ENCODE measurements around the gene AASS.
"Not testable (repeated sequence)": the region's sequence is repeated elsewhere in the genome, so short reads cannot be mapped to it uniquely, and the experiment has no call there.

Gene AASS

GRCh38 chr7:122143376-122143750 is 686 bp downstream of the AASS start:
- TF ChIP-seq CTCF (IDR thresholded peaks at IDR 0.05; ENCODE audit: borderline replicate concordance, control extremely low read depth, extremely low read depth, insufficient read depth, missing control alignments), result no peak
- in situ Hi-C loops (cut with MboI; ENCODE audit: low sequenced_read_pairs, unreplicated experiment), result no loop called here
- peak; percentile 20 for DNase-seq (ENCODE audit: low spot score)

GRCh38 chr7:122140918-122141317 is 3.1 kb downstream of the AASS start:
- no peak for DNase-seq (ENCODE audit: low spot score)
- in situ Hi-C loops (cut with MboI; ENCODE audit: low sequenced_read_pairs, unreplicated experiment), result no loop called here
- TF ChIP-seq CTCF (IDR thresholded peaks at IDR 0.05; ENCODE audit: borderline replicate concordance, control extremely low read depth, extremely low read depth, insufficient read depth, missing control alignments), result no peak

GRCh38 chr7:122137251-122138077 is 6.6 kb downstream of the AASS start:
- DNase-seq (ENCODE audit: low spot score), result no peak
- in situ Hi-C loops (cut with MboI; ENCODE audit: low sequenced_read_pairs, unreplicated experiment), result no loop called here
- no peak for TF ChIP-seq CTCF (IDR thresholded peaks at IDR 0.05; ENCODE audit: borderline replicate concordance, control extremely low read depth, extremely low read depth, insufficient read depth, missing control alignments)

GRCh38 chr7:122136639-122137245 is 7.3 kb downstream of the AASS start:
- no peak for TF ChIP-seq CTCF (IDR thresholded peaks at IDR 0.05; ENCODE audit: borderline replicate concordance, control extremely low read depth, extremely low read depth, insufficient read depth, missing control alignments)
- no peak for DNase-seq (ENCODE audit: low spot score)
- in situ Hi-C loops (cut with MboI; ENCODE audit: low sequenced_read_pairs, unreplicated experiment), result no loop called here

- in situ Hi-C loops (cut with MboI; ENCODE audit: low sequenced_read_pairs, unreplicated experiment), result no loop called here
- no peak for TF ChIP-seq CTCF (IDR thresholded peaks at IDR 0.05; ENCODE audit: borderline replicate concordance, control extremely low read depth, extremely low read depth, insufficient read depth, missing control alignments)
- no peak for DNase-seq (ENCODE audit: low spot score)
Measured at GRCh38 chr7:122136078-122136477, 8.0 kb downstream of the AASS start.

GRCh38 chr7:122135275-122135674 is 8.8 kb downstream of the AASS start:
- in situ Hi-C loops (cut with MboI; ENCODE audit: low sequenced_read_pairs, unreplicated experiment), result no loop called here
- TF ChIP-seq CTCF (IDR thresholded peaks at IDR 0.05; ENCODE audit: borderline replicate concordance, control extremely low read depth, extremely low read depth, insufficient read depth, missing control alignments), result no peak
- DNase-seq (ENCODE audit: low spot score), result no peak

GRCh38 chr7:122134793-122135192 is 9.3 kb downstream of the AASS start:
- in situ Hi-C loops (cut with MboI; ENCODE audit: low sequenced_read_pairs, unreplicated experiment); DNase-seq (ENCODE audit: low spot score): not testable (repeated sequence)

Measured in GM13976 (cell line).